Endodermal cell (in vitro differentiated cells): ENCODE data around the gene KRTAP5-6. TPM values are rescaled to one million over a fixed set of nuclear protein-coding genes. Genes with fewer than 3 reads are reported as not detected.

Source experiments
- DNase-seq: peaks from one replicate; pipeline ENCODE4 v3.0.0-alpha.2; 2017
- H3K27ac ChIP-seq: 2 replicates; pipeline ENCODE4 v1.5.1; 2013; ENCODE audit warnings: mild to moderate bottlenecking, low read depth, low read length, moderate library complexity
- H3K27me3 ChIP-seq: 2 replicates; pipeline ENCODE4 v1.6.1; 2013; ENCODE audit warnings: mild to moderate bottlenecking, low read length, moderate library complexity; ENCODE audit not compliant: insufficient read depth, control insufficient read depth, poor library complexity, severe bottlenecking
- H3K36me3 ChIP-seq: 2 replicates; pipeline ENCODE4 v1.7.0; 2013; ENCODE audit warnings: mild to moderate bottlenecking, low read length, moderate library complexity; ENCODE audit not compliant: control insufficient read depth, insufficient read depth
- H3K4me1 ChIP-seq: one replicate; pipeline ENCODE4 v1.7.0; 2013; ENCODE audit warnings: low read length; ENCODE audit not compliant: control insufficient read depth, insufficient read depth
- H3K4me3 ChIP-seq: 2 replicates; pipeline ENCODE4 v1.5.1; 2013; ENCODE audit warnings: mild to moderate bottlenecking, low read length, moderate library complexity
- H3K9ac ChIP-seq: 2 replicates; pipeline ENCODE4 v1.6.1; 2013; ENCODE audit warnings: mild to moderate bottlenecking, low read length, moderate library complexity; ENCODE audit not compliant: poor library complexity, severe bottlenecking; ENCODE audit errors: extremely low read depth
- H3K9me3 ChIP-seq: 2 replicates; pipeline ENCODE4 v1.6.1; 2013; ENCODE audit warnings: mild to moderate bottlenecking, low read length, moderate library complexity; ENCODE audit not compliant: control insufficient read depth
- H3K27ac Mint-ChIP-seq: 2 replicates; pipeline ENCODE4 v1.8.0; 2020; ENCODE audit warnings: mixed read lengths
- H3K27me3 Mint-ChIP-seq: 2 replicates; pipeline ENCODE4 v1.8.0; 2021; ENCODE audit warnings: mild to moderate bottlenecking, mixed read lengths; ENCODE audit not compliant: insufficient read depth
- H3K36me3 Mint-ChIP-seq: 2 replicates; pipeline ENCODE4 v1.8.0; 2020; ENCODE audit warnings: low read depth, mixed read lengths
- H3K4me1 Mint-ChIP-seq: 2 replicates; pipeline ENCODE4 v1.8.0; 2020; ENCODE audit warnings: mixed read lengths
- H3K4me3 Mint-ChIP-seq: 2 replicates; pipeline ENCODE4 v1.8.0; 2020; ENCODE audit warnings: mild to moderate bottlenecking, moderate library complexity, mixed read lengths
- H3K9me3 Mint-ChIP-seq: 2 replicates; pipeline ENCODE4 v1.8.0; 2020; ENCODE audit warnings: mild to moderate bottlenecking, mixed read lengths
- CTCF ChIP-seq: fragments of 200-600 bp; sonication (generic); conservative IDR thresholded peaks from 2 replicates; pipeline ENCODE4 v1.5.0; 2021; ENCODE audit warnings: antibody characterized with exemption, mild to moderate bottlenecking
- WGBS, 2 experiments: methylation state at CpG; one replicate each; pipeline versions ENCODE4 v1.1.5 to v1.1.7; 2013; ENCODE audit warnings: missing lambda C conversion rate in 2 of 2, mixed read lengths in 1 of 2; ENCODE audit not compliant: insufficient coverage in 1 of 2, insufficient read length in 1 of 2; 5-methylcytosine and 5-hydroxymethylcytosine counted together
- total RNA-seq, 2 donors: library from RNA; stranded (reverse); fragmentation: NEBNext Ultra II Directional in 1 of 2; extraction: Animal tissue kit (Norgen Biotek cat#: 25700) in 1 of 2; gene quantifications; 2 replicates in 1 of 2; 3 replicates in 1 of 2; pipeline ENCODE4 v1.2.1, GENCODE V29; 2021

Gene KRTAP5-6
- total RNA-seq, 2 donors from 2014 or later: not detected

GRCh38 chr11:1701091-1701807 is 4.3 kb downstream of the KRTAP5-6 start:
- Histone ChIP-seq H3K4me3 (no peak overlapping the region), H3K4me1 (no peaks in the 10 kb centered on the region), H3K27me3 (peaks cover 18% of the 10 kb centered on the region), H3K9ac (no peak overlapping the region), H3K9me3 (no peaks in the 10 kb centered on the region), H3K27ac (no peak overlapping the region), H3K36me3 (no peaks in the 10 kb centered on the region)
- H3K27me3 Mint-ChIP-seq: peaks cover 56% of the 10 kb centered on the region
- TF ChIP-seq CTCF: no peak
- 71 to 80% methylated on average over 9 to 10 of the region's 10 CpGs for WGBS, 2 experiments
- no peak overlapping the region for H3K27ac Mint-ChIP-seq
- peaks cover 2% of the 10 kb centered on the region for H3K9me3 Mint-ChIP-seq
- DNase-seq: no peak
- peaks cover 4% of the 10 kb centered on the region for H3K4me1 Mint-ChIP-seq
- H3K4me3 Mint-ChIP-seq: no peak overlapping the region
- no peaks in the 10 kb centered on the region for H3K36me3 Mint-ChIP-seq

- H3K27me3 Mint-ChIP-seq: peaks cover 53% of the 10 kb centered on the region
- Histone ChIP-seq H3K4me1 (no peaks in the 10 kb centered on the region), H3K27me3 (peaks cover 6% of the 10 kb centered on the region), H3K9me3 (no peaks in the 10 kb centered on the region), H3K27ac (no peak overlapping the region), H3K36me3 (no peaks in the 10 kb centered on the region), H3K4me3 (no peak overlapping the region), H3K9ac (no peak overlapping the region)
- no peak overlapping the region for H3K4me3 Mint-ChIP-seq
- peaks cover 6% of the 10 kb centered on the region for H3K9me3 Mint-ChIP-seq
- H3K36me3 Mint-ChIP-seq: no peaks in the 10 kb centered on the region
- no peak overlapping the region for H3K27ac Mint-ChIP-seq
- no peak for DNase-seq
- TF ChIP-seq CTCF: no peak
- H3K4me1 Mint-ChIP-seq: peaks cover 4% of the 10 kb centered on the region
- 87 to 93% methylated on average over 6 to 10 of the region's 10 CpGs for WGBS, 2 experiments
Observed at GRCh38 chr11:1702506-1702905, 5.5 kb downstream of the KRTAP5-6 start.

DNA sequence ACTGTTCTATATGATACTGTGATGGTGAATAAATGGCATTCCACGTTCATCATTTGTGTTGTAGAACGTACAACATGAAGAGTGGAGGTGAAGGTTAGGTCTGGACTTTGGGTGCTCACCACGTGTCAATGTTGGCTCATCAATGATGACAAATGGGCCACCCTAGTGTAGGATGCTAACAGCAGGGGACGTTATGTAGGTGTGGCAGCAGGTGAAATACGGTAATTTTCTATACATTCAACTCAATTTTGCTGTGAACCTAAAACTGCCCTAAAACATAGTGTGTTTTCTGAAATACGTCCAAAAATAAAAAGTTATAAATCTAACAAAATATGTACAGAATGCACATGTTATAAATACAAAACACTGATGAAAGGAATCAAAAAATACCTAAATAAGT is 6.2 kb downstream of the KRTAP5-6 start:
- no peak overlapping the region for H3K27ac ChIP-seq
- Mint-ChIP-seq H3K36me3 (no peaks in the 10 kb centered on the region), H3K9me3 (peaks cover 6% of the 10 kb centered on the region), H3K27ac (no peak overlapping the region), H3K4me1 (peaks cover 4% of the 10 kb centered on the region), H3K27me3 (peaks cover 50% of the 10 kb centered on the region), H3K4me3 (no peak overlapping the region)
- no peaks in the 10 kb centered on the region for H3K4me1 ChIP-seq
- H3K27me3 ChIP-seq: no peaks in the 10 kb centered on the region
- WGBS, 2 experiments: 79 to 85% methylated on average over 2 to 6 of the region's 6 CpGs
- no peaks in the 10 kb centered on the region for H3K36me3 ChIP-seq
- DNase-seq: no peak
- no peak overlapping the region for H3K4me3 ChIP-seq
- no peaks in the 10 kb centered on the region for H3K9me3 ChIP-seq
- H3K9ac ChIP-seq: no peak overlapping the region
- no peak for TF ChIP-seq CTCF
